Forelimb muscle (tissue), 1 donor: ENCODE measurements around the gene LHCGR. TPM values are rescaled to one million over a fixed set of nuclear protein-coding genes. Genes with fewer than 3 reads are reported as not detected.
"Not testable (repeated sequence)": the region's sequence is repeated elsewhere in the genome, so short reads cannot be mapped to it uniquely, and the experiment has no call there.

Experiments used
- DNase-seq: peaks from one replicate; pipeline ENCODE4 v3.0.0-alpha.2; 2013; ENCODE audit warnings: low read depth
- polyA plus RNA-seq: library from polyadenylated mRNA; unstranded; fragments of 120-200 nt; gene quantifications from one replicate; pipeline ENCODE4 v1.2.1, GENCODE V29; 2013; ENCODE audit not compliant: insufficient read length

The LHCGR gene
- polyA plus RNA-seq, 1 donor: 0.15 TPM

- no peak for DNase-seq
Observed at GRCh38 chr2:48747319-48747718, 8.2 kb downstream of the LHCGR start.

DNA sequence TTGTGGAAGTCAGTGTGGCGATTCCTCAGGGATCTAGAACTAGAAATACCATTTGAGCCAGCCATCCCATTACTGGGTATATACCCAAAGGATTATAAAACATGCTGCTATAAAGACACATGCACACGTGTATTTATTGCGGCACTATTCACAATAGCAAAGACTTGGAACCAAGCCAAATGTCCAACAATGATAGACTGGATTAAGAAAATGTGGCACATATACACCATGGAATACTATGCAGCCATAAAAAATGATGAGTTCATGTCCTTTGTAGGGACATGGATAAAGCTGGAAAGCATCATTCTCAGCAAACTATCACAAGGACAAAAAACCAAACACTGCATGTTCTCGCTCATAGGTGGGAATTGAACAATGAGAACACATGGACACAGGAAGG lies 16.3 kb downstream of the LHCGR start:
- DNase-seq: not testable (repeated sequence)

GRCh38 chr2:48738806-48739205 lies 16.7 kb downstream of the LHCGR start:
- DNase-seq: no peak

DNA sequence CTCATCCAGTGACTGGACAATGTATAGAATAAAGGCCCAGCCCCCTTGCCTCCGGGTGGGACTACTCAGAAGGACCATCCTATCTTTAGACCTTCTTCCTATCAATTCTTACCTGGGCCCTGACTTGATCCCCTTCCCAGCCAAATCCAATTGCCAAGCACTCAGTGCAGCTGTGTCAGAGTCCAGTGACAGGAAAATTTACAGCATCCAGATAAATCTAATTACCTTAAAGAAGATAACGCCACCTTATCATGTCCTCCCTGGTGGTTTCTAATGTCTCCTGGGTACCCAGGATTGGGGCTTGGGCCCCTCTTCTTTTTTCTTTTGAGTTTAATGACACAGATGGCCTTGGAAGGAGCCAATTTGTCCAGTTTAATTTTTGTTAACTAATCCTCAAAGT lies 19.3 kb downstream of the LHCGR start:
- DNase-seq: no peak

DNA sequence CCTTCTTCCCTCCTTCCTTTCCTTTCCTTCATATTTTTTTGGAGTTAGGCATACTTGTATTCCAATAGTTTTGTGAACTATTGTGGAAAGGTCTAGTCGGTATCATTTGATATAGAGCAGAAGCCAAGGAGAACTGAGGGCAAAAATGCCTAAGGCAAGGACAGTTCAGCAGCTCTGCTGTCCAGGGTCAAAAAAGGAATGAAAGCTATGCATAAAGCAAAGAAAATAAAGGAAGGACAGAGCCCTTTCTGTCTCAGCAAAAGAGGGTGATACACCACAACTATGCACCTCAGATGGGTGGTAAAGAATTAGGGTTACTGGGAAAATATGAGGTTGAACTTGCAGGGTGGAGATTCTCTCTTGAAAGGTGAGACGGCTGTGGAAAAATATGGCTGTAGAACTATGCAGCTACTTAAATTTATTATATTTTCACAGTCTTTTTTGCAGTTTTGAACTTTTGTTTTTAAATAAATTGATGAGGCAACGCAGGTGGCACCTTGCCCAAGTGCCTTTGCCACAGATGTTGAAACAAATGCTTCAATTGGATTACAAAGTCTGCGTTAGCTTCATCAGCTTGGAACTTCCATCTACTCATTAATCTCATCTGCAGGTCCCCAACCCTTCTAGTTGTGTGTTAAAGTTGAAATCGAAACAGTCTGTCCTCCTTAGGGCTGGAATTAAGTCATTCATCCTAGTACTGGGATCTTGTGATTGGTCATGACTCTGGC lies 20.8 kb downstream of the LHCGR start:
- no peak for DNase-seq

- no peak for DNase-seq
Observed at GRCh38 chr2:48733067-48733503, 22.4 kb downstream of the LHCGR start.

DNA sequence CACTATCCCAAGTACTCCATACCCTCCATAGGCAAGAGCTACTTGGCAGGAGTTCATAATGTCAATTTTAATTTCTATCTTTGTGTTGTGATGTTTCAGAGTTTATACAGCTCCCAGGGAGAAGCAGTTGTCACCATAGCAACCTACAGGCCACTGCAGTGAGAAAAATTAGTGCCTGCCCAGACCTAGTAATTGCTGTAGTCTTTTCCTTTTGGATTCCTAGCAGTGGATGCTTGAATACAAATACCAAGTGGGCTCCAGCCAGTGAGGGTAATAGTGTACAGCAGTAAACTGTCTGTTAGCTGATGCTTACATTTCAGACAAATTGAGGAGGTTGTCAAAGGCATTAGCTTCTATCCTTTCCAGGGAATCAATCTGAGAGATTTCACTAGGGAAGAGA lies 26.7 kb downstream of the LHCGR start:
- DNase-seq: no peak

DNA sequence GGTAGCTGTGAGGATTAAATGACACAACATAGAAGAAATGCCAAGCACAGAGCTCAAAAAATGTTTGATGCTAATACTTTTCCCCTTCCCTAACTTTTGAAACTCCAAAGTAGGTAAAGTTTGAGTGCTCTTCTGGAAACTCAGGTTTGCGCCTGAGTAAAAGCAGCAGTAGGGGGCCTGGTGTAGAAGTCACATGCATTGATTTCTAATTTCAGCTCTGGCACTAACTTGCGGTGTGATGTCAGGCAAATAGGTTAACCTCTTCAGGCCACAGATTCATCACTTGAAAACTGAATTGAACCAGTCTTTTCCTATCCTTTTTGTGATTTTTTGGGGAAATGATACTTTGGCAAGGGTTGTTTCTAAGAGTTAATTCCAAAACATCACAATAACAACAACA lies 27.2 kb downstream of the LHCGR start:
- no peak for DNase-seq

GRCh38 chr2:48727560-48727959 lies 28.0 kb downstream of the LHCGR start:
- DNase-seq: no peak

- no peak for DNase-seq
Observed at GRCh38 chr2:48725696-48726494, 29.6 kb downstream of the LHCGR start.

- DNase-seq: no peak
Observed at GRCh38 chr2:48724278-48724677, 31.2 kb downstream of the LHCGR start.

DNA sequence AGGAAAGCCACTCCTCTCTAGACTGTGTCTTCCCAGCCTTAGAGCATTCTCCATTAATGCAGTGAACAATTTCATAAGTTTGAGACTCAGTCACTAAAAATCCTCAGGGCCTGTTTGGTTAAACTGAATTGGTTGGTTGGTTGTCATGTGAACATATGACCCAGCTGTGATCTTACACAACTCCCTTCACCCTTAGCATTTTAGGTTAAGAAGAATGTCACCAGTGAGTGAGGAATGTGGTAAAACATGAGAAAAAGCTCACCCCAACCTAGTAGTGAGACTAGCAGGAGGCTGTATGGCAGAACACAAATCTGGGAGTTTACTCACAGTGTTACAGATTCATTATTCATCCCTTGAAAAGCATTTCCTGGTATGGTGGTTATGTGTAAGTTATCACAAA lies 32.4 kb downstream of the LHCGR start:
- no peak for DNase-seq

DNA sequence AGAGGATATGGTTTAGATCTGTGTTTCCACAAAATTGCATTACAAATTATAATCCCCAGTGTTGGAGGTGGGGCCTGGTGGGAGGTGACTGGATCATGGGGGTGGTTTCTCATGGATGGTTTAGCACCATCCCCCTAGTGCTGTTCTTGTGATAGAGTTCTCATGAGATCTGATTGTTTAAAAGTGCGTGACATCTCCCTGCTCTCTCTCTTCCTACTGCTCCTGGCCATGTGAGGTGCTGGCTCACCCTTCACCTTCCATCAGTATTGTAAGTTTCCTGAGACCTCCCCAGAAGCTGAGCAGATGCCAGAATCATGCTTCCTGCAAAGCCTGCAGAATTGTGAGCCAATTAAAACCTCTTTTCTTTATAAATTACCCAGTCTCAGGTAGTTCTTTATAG lies 33.1 kb downstream of the LHCGR start:
- no peak for DNase-seq

DNA sequence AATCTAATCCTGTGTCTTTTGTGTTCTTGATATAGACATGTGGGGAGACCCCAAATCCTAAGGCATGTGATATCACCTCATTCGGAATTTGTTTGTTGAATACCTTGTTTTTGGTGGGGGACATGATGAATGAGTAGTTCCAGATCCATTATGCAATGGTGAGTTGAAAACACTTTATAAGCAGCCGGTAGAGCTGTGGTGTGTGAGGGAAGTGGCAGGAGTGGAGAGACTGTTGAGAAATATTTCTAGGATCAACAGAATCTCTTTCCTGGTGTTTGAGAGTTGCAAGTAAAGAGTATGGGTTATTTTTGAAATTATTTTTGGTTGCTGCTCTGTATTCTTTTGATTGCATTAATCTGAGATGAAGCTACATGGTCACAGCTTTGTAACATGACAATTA lies 34.4 kb downstream of the LHCGR start:
- DNase-seq: no peak

DNA sequence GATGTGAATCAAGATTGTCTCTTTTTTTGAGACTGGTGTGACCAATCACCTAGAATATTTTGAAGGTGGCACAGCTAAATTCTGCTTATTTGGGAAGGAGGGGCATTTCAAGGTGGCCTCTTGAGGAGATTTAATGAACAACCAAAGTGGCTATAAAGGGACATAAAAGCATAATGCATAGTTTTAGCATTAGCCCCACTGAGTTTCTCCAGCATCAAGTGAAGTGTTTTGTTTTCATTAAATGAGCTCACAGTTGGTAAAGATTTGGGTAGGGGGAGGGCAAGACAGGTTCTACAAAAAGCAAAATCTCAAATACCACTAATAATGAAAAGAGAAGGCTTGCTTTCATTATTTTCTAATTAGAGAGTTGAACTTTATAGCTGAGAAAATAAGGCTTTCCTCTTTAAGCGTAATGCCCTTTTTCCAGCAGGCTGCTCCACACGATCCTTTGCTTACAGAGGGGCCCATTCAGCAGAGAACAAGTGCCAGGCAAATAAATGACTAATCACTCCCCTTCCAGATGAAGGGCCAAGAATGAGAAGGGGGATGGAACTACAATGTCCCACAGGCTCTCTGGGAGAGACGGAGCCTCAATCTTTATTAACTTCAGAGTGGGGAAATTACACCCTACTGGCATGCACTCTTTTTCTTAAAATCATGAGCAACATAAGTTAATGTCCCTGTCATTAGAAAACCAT lies 35.9 kb downstream of the LHCGR start:
- no peak for DNase-seq

DNA sequence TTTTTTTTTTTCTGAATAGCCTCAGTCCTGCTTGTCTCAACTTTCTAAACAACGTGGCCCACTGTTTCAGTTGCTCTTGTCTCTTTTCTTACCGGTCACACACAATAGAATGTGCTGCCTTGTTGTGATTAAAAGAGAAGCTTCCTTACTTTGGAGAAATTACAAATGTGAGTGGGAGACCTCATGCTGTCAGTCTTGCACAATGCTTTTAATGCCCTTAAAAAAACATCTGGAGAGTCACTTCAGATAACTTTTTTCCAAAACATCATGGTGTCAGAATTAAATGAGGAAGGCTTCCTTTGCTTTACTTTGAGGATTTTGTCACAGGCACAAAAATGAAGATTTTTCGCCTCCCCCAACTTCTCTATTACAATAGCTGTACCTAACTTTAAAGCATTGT lies 37.7 kb downstream of the LHCGR start:
- no peak for DNase-seq

DNA sequence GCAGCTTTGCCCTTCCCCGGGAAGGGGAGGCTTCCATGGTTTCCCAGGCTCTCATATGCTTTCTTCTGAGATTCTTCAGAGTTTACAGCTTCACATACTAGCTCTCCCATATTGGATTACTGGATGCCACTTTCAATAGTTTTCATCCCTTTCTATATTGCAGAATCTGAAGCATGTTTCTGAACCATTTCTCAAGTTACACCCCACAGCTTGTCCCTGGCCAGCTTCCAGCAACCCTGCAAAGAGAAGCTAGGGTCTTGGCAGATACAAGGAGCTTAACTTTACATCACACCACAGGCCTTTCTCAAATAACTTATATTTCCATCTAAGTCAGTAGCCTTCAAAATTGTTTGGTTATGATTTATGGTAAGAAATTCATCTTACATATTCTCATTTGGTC lies 39.6 kb downstream of the LHCGR start:
- no peak for DNase-seq

GRCh38 chr2:48715042-48715899 lies 40.3 kb downstream of the LHCGR start:
- no peak for DNase-seq

GRCh38 chr2:48714245-48714644 lies 41.3 kb downstream of the LHCGR start:
- DNase-seq: no peak

- no peak for DNase-seq
Observed at GRCh38 chr2:48713647-48714046, 41.9 kb downstream of the LHCGR start.

DNA sequence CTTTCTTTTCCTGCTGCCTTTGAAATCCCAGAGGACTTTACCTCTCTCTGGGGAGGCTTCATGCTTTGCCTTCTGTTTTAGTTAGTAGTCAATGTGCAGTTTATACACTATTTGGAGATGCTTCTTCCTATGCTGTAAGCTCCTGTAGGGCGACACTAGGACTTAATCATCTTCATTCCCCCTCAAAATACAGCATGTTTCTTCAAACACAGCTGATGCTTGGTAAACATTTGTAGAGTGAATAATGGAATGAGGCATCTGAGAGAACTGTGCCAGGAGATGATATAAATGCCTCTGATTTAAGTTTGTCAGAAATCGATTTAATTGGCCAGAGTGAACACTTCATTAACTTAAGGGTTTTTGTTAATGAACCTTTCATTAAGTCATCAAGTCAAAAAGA lies 43.4 kb downstream of the LHCGR start:
- no peak for DNase-seq

DNA sequence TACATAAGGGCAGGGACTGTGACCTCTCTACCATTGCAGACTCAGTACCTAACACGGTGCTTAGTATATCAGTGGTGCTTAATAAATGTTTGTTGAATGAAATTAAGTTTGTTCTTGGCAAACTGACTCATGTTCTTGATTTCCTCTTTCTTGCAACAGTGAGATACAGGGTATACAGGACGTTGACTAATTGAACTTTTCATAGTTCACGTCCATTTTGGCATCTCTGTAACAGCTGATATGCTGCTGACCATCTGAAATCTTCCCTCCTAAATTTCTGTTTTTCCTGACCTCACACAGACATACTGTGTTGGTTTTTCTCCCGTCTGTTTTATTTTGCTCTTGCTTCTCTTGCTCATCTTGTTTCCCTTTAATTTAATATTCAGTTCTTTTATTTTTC lies 44.2 kb downstream of the LHCGR start:
- no peak for DNase-seq
